NCI-H1694 treated with DMSO at 0.1 percent for 48 hours (cell line): ENCODE measurements around the gene SLX4IP.

Source experiments
- DNase-seq: peaks from one replicate; lab custom pipeline; 2025; lab: John Stamatoyannopoulos, UW

The SLX4IP gene

GRCh38 chr20:10429443-10429981 lies 5.6 kb upstream of the SLX4IP start:
- DNase-seq, result no peak

- no peak for DNase-seq
Observed at GRCh38 chr20:10430000-10430466, 5.1 kb upstream of the SLX4IP start.

GRCh38 chr20:10430704-10431103 lies 4.4 kb upstream of the SLX4IP start:
- no peak for DNase-seq

GRCh38 chr20:10432079-10432478 lies 3.0 kb upstream of the SLX4IP start:
- no peak for DNase-seq

GRCh38 chr20:10433014-10433622 lies 2.0 kb upstream of the SLX4IP start:
- DNase-seq, result no peak

GRCh38 chr20:10433623-10434466 lies 1.3 kb upstream of the SLX4IP start, which contains the start of gene MKKS:
Gene MKKS (minus strand): TSS chr20:10434222. CDS start chr20:10413514, 20,708 bp downstream.
- DNase-seq, result peak; percentile 93

- peak; percentile 93 for DNase-seq
Observed at GRCh38 chr20:10434467-10434831, 656 bp upstream of the SLX4IP start.

- no peak for DNase-seq
Observed at GRCh38 chr20:10436053-10436699, 1.1 kb downstream of the SLX4IP start.

GRCh38 chr20:10438217-10438616 lies 3.1 kb downstream of the SLX4IP start:
- no peak for DNase-seq

GRCh38 chr20:10443936-10444335 lies 8.8 kb downstream of the SLX4IP start:
- no peak for DNase-seq

GRCh38 chr20:10445758-10446157 lies 10.7 kb downstream of the SLX4IP start:
- DNase-seq, result no peak

- DNase-seq, result peak; percentile 50
Observed at GRCh38 chr20:10447028-10447427, 11.9 kb downstream of the SLX4IP start.

GRCh38 chr20:10448270-10449156 lies 13.4 kb downstream of the SLX4IP start:
- DNase-seq, result no peak

- no peak for DNase-seq
Observed at GRCh38 chr20:10449270-10449669, 14.2 kb downstream of the SLX4IP start.

- no peak for DNase-seq
Observed at GRCh38 chr20:10453241-10453640, 18.1 kb downstream of the SLX4IP start.

- no peak for DNase-seq
Observed at GRCh38 chr20:10454151-10454750, 19.1 kb downstream of the SLX4IP start.

- no peak for DNase-seq
Observed at GRCh38 chr20:10461495-10461894, 26.4 kb downstream of the SLX4IP start.

GRCh38 chr20:10462516-10462915 lies 27.4 kb downstream of the SLX4IP start:
- DNase-seq, result no peak

- DNase-seq, result no peak
Observed at GRCh38 chr20:10463622-10464021, 28.5 kb downstream of the SLX4IP start.

GRCh38 chr20:10465135-10465534 lies 30.0 kb downstream of the SLX4IP start:
- no peak for DNase-seq

- no peak for DNase-seq
Observed at GRCh38 chr20:10466325-10466724, 31.2 kb downstream of the SLX4IP start.
